Measurements from ENCODE around the gene BICRA.

BICRA gene

DNA sequence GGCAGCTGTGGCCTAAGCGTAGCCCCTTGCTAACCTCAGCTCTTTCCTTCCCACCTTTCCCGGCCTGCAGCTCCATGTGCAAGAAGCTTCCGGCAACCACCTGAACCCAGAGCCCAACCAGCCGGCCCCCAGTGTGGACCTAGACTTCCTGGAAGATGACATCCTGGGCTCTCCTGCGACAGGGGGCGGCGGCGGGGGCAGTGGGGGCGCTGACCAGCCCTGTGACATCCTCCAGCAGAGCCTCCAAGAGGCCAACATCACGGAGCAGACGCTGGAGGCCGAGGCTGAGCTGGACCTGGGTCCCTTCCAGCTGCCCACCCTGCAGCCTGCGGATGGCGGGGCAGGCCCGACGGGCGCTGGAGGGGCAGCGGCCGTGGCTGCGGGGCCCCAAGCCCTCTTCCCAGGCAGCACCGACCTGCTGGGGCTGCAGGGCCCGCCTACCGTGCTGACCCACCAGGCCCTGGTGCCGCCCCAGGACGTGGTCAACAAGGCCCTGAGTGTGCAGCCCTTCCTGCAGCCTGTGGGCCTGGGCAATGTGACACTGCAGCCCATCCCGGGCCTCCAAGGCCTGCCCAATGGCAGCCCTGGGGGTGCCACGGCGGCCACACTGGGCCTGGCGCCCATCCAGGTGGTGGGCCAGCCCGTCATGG, 70.4 kb downstream of the BICRA start:
- no peak overlapping the region for H3K27ac Mint-ChIP-seq

GRCh38 chr19:47679922-47680857, 71.3 kb downstream of the BICRA start:
- H3K4me1 Mint-ChIP-seq: no peaks in the 10 kb centered on the region
- no peaks in the 10 kb centered on the region for H3K9me3 Mint-ChIP-seq
- H3K36me3 Mint-ChIP-seq (ENCODE audit: low read depth): peaks cover 33% of the 10 kb centered on the region
- TF ChIP-seq, protein P1, sequence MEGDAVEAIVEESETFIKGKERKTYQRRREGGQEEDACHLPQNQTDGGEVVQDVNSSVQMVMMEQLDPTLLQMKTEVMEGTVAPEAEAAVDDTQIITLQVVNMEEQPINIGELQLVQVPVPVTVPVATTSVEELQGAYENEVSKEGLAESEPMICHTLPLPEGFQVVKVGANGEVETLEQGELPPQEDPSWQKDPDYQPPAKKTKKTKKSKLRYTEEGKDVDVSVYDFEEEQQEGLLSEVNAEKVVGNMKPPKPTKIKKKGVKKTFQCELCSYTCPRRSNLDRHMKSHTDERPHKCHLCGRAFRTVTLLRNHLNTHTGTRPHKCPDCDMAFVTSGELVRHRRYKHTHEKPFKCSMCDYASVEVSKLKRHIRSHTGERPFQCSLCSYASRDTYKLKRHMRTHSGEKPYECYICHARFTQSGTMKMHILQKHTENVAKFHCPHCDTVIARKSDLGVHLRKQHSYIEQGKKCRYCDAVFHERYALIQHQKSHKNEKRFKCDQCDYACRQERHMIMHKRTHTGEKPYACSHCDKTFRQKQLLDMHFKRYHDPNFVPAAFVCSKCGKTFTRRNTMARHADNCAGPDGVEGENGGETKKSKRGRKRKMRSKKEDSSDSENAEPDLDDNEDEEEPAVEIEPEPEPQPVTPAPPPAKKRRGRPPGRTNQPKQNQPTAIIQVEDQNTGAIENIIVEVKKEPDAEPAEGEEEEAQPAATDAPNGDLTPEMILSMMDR (IDR thresholded peaks at IDR 0.05): no peak
- no peak overlapping the region for H3K27ac Mint-ChIP-seq
- no peak for DNase-seq
- no peak overlapping the region for H3K4me3 Mint-ChIP-seq
- H3K27me3 Mint-ChIP-seq (ENCODE audit: low read depth, poor library complexity): no peaks in the 10 kb centered on the region

More for the DNA sequence above, 70.4 kb downstream of the BICRA start:
- TF ChIP-seq, protein P1 (IDR thresholded peaks at IDR 0.05): no peak
- no peak for DNase-seq
- Mint-ChIP-seq H3K4me1 (no peaks in the 10 kb centered on the region), H3K36me3 (ENCODE audit: low read depth) (peaks cover 39% of the 10 kb centered on the region), H3K9me3 (no peaks in the 10 kb centered on the region), H3K4me3 (no peak overlapping the region), H3K27me3 (ENCODE audit: low read depth, poor library complexity) (no peaks in the 10 kb centered on the region)

GRCh38 chr19:47680858-47681332, 72.0 kb downstream of the BICRA start:
- DNase-seq: no peak
- Mint-ChIP-seq H3K36me3 (ENCODE audit: low read depth) (peaks cover 37% of the 10 kb centered on the region), H3K27ac (no peak overlapping the region), H3K9me3 (no peaks in the 10 kb centered on the region), H3K4me1 (no peaks in the 10 kb centered on the region), H3K4me3 (no peak overlapping the region), H3K27me3 (ENCODE audit: low read depth, poor library complexity) (no peaks in the 10 kb centered on the region)
- TF ChIP-seq, protein P1 (IDR thresholded peaks at IDR 0.05): no peak

DNA sequence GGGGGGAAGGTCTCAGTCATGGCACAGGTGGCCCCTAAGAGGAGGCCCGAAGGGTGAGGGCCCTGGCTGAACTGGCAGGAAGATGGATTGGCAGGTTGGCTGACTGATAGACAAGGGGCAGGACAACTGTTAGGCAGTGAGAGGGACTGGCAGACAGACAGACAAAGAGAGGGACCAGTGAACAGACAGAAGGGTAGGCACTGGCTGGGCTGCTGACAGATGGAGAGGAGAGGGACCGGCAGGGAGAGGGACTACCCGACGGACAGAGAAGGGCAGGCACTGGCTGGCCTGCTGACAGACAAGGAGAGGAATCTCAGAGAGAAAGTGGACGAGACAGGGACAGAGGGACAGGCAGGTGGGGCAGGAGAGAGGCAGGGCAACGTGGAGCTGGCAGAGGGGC, 72.5 kb downstream of the BICRA start:
- Mint-ChIP-seq H3K36me3 (ENCODE audit: low read depth) (peaks cover 37% of the 10 kb centered on the region), H3K9me3 (no peaks in the 10 kb centered on the region), H3K27me3 (ENCODE audit: low read depth, poor library complexity) (no peaks in the 10 kb centered on the region), H3K4me3 (no peak overlapping the region), H3K4me1 (no peaks in the 10 kb centered on the region), H3K27ac (peak overlapping the region; percentile 70)
- TF ChIP-seq, protein P1 (IDR thresholded peaks at IDR 0.05): no peak
- no peak for DNase-seq

DNA sequence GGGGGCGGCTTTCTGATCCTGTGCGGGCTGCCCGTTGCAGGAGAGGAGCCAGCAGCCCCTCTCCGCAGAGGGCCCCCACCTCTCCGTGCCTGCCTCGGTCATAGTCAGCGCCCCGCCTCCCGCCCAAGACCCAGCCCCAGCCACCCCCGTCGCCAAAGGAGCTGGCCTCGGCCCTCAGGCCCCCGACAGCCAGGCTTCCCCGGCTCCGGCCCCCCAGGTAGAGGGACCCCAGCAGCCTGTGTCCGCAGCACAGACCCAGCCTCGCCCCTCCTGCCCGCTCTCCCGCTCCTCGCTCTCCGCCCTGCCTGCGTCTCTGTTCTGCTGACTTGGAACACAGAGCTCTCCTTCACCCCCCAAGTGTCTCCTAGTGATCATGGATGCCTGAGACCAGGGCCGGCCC, 73.0 kb downstream of the BICRA start:
- Mint-ChIP-seq H3K4me3 (no peak overlapping the region), H3K36me3 (ENCODE audit: low read depth) (peaks cover 34% of the 10 kb centered on the region)

More for the DNA sequence above, 73.0 kb downstream of the BICRA start:
- no peaks in the 10 kb centered on the region for H3K27me3 Mint-ChIP-seq (ENCODE audit: low read depth, poor library complexity)
- no peaks in the 10 kb centered on the region for H3K9me3 Mint-ChIP-seq
- DNase-seq: no peak
- no peak overlapping the region for H3K27ac Mint-ChIP-seq
- H3K4me1 Mint-ChIP-seq: no peaks in the 10 kb centered on the region
- TF ChIP-seq, protein P1 (IDR thresholded peaks at IDR 0.05): no peak
